ENCODE results near the gene SLC6A11.

Gene SLC6A11

GRCh38 chr3:10929978-10930665 is 114.1 kb downstream of the SLC6A11 start:
- no peak for DNase-seq (ENCODE audit: low spot score)
- no peak for TF ChIP-seq CTCF (IDR thresholded peaks at IDR 0.05; ENCODE audit: extremely low read depth, missing control alignments)

- no peak for TF ChIP-seq CTCF (IDR thresholded peaks at IDR 0.05; ENCODE audit: extremely low read depth, missing control alignments)
- DNase-seq (ENCODE audit: low spot score): no peak
Measured at GRCh38 chr3:10930666-10931040, 114.6 kb downstream of the SLC6A11 start.

GRCh38 chr3:10932596-10932995 is 116.6 kb downstream of the SLC6A11 start:
- TF ChIP-seq CTCF (IDR thresholded peaks at IDR 0.05; ENCODE audit: extremely low read depth, missing control alignments): no peak
- no peak for DNase-seq (ENCODE audit: low spot score)

GRCh38 chr3:10933021-10933420 is 117.0 kb downstream of the SLC6A11 start:
- DNase-seq (ENCODE audit: low spot score): no peak
- no peak for TF ChIP-seq CTCF (IDR thresholded peaks at IDR 0.05; ENCODE audit: extremely low read depth, missing control alignments)

GRCh38 chr3:10933470-10933804 is 117.4 kb downstream of the SLC6A11 start:
- no peak for DNase-seq (ENCODE audit: low spot score)
- no peak for TF ChIP-seq CTCF (IDR thresholded peaks at IDR 0.05; ENCODE audit: extremely low read depth, missing control alignments)

- no peak for TF ChIP-seq CTCF (IDR thresholded peaks at IDR 0.05; ENCODE audit: extremely low read depth, missing control alignments)
Measured at GRCh38 chr3:10933805-10934481, 117.9 kb downstream of the SLC6A11 start.

GRCh38 chr3:10935028-10935427 is 119.0 kb downstream of the SLC6A11 start:
- DNase-seq (ENCODE audit: low spot score): no peak
- TF ChIP-seq CTCF (IDR thresholded peaks at IDR 0.05; ENCODE audit: extremely low read depth, missing control alignments): no peak

More at GRCh38 chr3:10933805-10934481, 117.9 kb downstream of the SLC6A11 start:
- no peak for DNase-seq (ENCODE audit: low spot score)
